GM12891 (cell line): ENCODE measurements around the gene CDK6.

Experiments used
- DNase-seq: peaks from one replicate; pipeline ENCODE4 v3.0.0; 2011; ENCODE audit warnings: low spot score; ENCODE audit not compliant: insufficient read length
- FAIRE-seq: peaks from 2 replicates; lab custom pipeline; 2011; peaks lifted over from hg19 to GRCh38; lab: Jason Lieb, UNC
- PAX5 ChIP-seq: IDR thresholded peaks from 2 replicates; pipeline ENCODE4 v1.6.1; 2011; ENCODE audit warnings: low read length, moderate library complexity, mild to moderate bottlenecking; ENCODE audit not compliant: insufficient read depth, severe bottlenecking
- POLR2A ChIP-seq: IDR thresholded peaks from 2 replicates; pipeline ENCODE4 v1.6.1; 2011; ENCODE audit warnings: low read depth, low read length, control low read depth
- POLR2AphosphoS5 ChIP-seq: IDR thresholded peaks from 2 replicates; pipeline ENCODE4 v1.6.1; 2011; ENCODE audit warnings: low read depth, low read length, control low read depth
- POU2F2 ChIP-seq: IDR thresholded peaks from 2 replicates; pipeline ENCODE4 v1.6.1; 2011; ENCODE audit warnings: low read depth, mild to moderate bottlenecking, control low read depth, low read length, moderate library complexity
- SPI1 ChIP-seq: IDR thresholded peaks from 2 replicates; pipeline ENCODE4 v1.6.1; 2011; ENCODE audit warnings: low read depth, low read length, control low read depth
- TAF1 ChIP-seq: IDR thresholded peaks from 2 replicates; pipeline ENCODE4 v1.6.1; 2011; ENCODE audit warnings: low read depth, low read length, control low read depth

Gene CDK6

DNA sequence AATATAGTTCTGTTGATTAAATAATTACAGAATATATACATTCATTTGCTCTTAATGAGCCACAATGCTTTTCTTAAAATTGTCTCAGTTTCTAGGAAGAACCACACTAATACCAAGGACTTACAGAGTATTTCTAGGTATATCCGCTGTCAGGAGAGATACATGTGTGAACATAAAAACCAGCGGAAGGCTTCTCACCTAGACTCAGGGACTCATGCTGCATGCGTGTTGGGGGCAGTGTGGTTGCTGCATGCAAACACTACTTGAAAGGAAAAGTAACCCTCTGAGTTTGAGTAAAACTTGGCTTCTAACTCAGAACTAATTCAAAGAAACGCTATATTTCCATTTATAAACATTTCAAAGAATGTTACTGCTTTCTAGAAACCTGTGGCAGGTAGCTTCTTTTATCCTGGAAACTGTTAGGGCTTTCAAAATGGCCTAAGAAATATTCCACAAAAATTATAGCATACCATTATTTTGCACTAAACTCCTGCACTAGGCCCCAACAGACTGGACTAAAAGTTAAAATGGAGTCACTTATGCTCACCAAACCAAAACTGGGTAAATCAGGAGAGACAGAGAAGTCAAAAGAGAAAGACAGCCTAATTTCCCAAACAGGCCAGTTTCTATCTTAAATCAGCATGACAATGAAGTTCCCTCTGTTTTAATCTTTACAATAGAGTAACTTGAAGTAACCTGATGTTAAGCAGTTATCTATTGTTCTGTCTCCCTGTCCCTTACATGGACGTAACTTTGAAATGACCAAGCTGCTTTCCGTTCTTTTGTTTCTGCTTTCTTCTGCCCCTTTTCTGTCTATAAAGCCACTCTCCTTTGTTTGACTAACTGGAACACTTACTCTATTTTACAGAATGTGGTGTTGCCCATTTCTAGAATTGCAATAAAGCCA, 151.0 kb downstream of the CDK6 start:
- no peak for FAIRE-seq
- DNase-seq, result no peak
- no peak for TF ChIP-seq POLR2A

DNA sequence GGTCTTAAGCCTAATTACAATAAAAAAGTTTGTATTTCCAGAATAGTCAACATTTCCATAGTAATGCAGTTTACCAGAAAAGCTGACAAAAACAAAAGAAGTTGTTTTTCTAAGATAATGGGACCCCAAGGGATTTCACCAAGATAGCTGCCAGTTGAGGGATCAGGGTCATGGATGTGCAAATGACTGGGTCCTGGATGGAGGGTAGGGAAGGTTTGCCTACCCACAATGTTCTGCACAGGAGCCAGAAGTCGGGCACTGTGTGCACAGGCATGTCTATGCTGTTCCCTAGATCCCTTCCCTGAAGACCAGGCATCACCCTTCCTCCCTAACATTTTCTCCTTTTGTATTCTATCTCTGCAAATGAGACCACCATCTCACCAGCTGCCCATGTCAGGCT, 152.1 kb downstream of the CDK6 start:
- FAIRE-seq (no peak), DNase-seq (no peak)
- TF ChIP-seq SPI1 (no peak), POLR2A (no peak), PAX5 (no peak), TAF1 (no peak), POU2F2 (no peak), POLR2AphosphoS5 (no peak)

- TF ChIP-seq POU2F2, result no peak
- FAIRE-seq (no peak), DNase-seq (no peak)
These were observed 153.4 kb downstream of the CDK6 start for GRCh38 chr7:92682903-92683539.

DNA sequence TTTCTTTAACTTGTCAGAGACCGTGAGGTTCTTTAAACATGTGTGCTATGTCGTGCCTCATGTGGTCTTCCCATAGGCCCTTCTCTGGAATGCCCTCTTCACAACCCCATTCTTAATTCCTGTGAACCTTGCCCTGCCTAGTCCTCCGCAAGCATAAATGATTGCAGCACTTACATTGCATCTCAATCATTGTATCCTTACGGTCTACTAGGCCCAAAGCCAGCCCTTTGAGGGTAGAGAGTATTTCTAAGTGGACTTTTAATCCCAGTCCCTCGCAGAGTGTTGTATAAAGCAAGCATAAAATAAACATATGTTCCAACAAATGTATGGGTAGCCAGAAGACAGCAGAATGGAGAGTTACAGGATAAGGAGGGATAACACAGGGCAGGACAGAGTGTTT, 154.0 kb downstream of the CDK6 start:
- no peak for TF ChIP-seq POU2F2
- TF ChIP-seq POLR2AphosphoS5, result no peak
- TF ChIP-seq TAF1, result no peak
- TF ChIP-seq SPI1, result no peak
- no peak for TF ChIP-seq POLR2A
- TF ChIP-seq PAX5, result no peak
- no peak for FAIRE-seq

GRCh38 chr7:92681633-92682032, 154.7 kb downstream of the CDK6 start:
- TF ChIP-seq PAX5, result no peak
- no peak for TF ChIP-seq POLR2A
- TF ChIP-seq TAF1, result no peak
- FAIRE-seq, result no peak
- DNase-seq, result no peak

More for the DNA sequence above, 154.0 kb downstream of the CDK6 start:
- no peak for DNase-seq

- DNase-seq, result no peak
- no peak for FAIRE-seq
- TF ChIP-seq POLR2AphosphoS5, result no peak
- TF ChIP-seq POU2F2, result no peak
- no peak for TF ChIP-seq POLR2A
- no peak for TF ChIP-seq SPI1
These were observed 155.9 kb downstream of the CDK6 start for GRCh38 chr7:92680442-92680841.

DNA sequence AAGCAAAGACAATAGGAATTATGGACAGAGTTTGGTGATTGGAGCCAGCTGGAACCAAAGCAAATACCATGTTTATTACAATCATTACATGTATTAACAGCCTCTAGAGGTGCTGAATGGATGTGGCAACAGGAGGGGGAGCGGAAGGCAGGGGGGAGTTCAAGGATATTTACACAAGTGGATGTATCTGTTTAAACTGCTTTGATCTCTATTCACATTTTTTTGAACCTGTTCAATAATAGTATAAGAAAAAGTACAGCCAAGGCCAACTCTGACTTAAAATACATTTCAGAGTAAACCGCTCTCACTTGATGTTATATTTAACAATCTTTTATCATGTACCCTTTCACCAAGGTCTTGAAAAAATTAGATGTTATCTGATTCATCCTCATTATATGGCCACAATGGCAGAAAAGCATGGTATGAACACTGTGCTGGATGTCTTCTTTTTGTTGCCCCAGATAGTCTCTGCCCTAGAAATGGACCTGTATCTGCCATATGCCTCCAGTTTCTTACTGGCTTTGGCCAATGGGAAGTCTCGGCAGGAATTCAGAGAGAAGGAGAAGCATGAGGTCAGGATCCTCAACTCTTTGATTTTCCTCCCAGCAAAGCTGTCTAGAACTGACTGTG, 158.0 kb downstream of the CDK6 start:
- no peak for FAIRE-seq

GRCh38 chr7:92674379-92674778, 162.0 kb downstream of the CDK6 start:
- FAIRE-seq (peak; percentile 79), DNase-seq (no peak)
- TF ChIP-seq POLR2AphosphoS5 (no peak), PAX5 (peak; percentile 28), POU2F2 (no peak), TAF1 (no peak), SPI1 (no peak)

More for the DNA sequence above, 158.0 kb downstream of the CDK6 start:
- no peak for DNase-seq
- TF ChIP-seq POU2F2 (no peak), TAF1 (no peak), POLR2A (no peak), SPI1 (no peak), PAX5 (no peak), POLR2AphosphoS5 (no peak)

DNA sequence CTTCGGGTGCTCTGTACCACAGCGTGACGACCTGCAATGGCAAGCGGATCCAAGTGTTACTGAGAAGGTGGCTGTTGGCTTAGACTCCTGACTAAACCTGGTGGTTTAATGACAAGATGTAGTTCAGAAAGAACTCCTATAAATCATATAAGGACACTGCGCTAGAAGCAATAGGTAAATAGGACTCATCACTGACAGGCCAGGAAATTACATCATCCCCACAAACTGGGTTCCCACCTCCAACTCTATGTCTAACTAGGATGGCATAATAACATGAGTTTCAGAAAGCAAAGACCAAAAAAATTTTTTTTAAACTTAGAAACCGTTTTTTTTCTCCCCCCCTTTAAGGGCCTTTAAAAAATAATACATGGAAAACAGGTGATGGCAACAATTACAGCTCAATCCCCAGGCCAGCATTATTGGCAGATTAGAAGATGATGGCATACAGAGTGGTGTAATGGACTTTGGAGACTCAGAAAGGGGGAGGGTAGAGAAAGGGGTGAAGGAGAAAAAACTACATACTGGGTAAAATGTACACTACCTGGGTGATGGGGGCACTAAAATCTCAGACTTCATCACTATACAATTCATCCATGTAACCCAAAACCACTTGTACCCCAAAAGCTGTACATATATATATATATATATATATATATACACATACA, 164.7 kb downstream of the CDK6 start:
- no peak for TF ChIP-seq PAX5
- no peak for TF ChIP-seq POLR2A
- TF ChIP-seq POLR2AphosphoS5, result no peak
- TF ChIP-seq POU2F2, result no peak
- TF ChIP-seq SPI1, result no peak
- TF ChIP-seq TAF1, result no peak
- DNase-seq (no peak), FAIRE-seq (no peak)

- TF ChIP-seq TAF1, result no peak
- TF ChIP-seq PAX5, result no peak
- TF ChIP-seq SPI1, result no peak
- TF ChIP-seq POLR2AphosphoS5, result no peak
- no peak for TF ChIP-seq POU2F2
- no peak for TF ChIP-seq POLR2A
- FAIRE-seq (no peak), DNase-seq (no peak)
These were observed 166.0 kb downstream of the CDK6 start for GRCh38 chr7:92670204-92670851.
